Breast epithelium (tissue), 4 donors: ENCODE measurements around the gene ATP5PB. TPM values are rescaled to one million over a fixed set of nuclear protein-coding genes. Genes with fewer than 3 reads are reported as not detected.

ENCODE experiments used
- DNase-seq, 2 donors: peaks; one replicate each; pipeline ENCODE4 v3.0.0-alpha.2; 2019; ENCODE audit warnings: low spot score in 2 of 2
- H3K27ac ChIP-seq, 2 donors: fragments of 200-600 bp; sonication (generic) in 1 of 2; one replicate each; pipeline ENCODE4 v1.5.1; 2016 to 2019; ENCODE audit warnings: mild to moderate bottlenecking in 1 of 2
- H3K27me3 ChIP-seq, 2 donors: fragments of 200-600 bp; sonication (generic) in 1 of 2; one replicate each; pipeline versions ENCODE4 v1.5.1 to v1.6.0; 2017 to 2019; ENCODE audit warnings: control low read depth in 1 of 2, mild to moderate bottlenecking in 1 of 2
- H3K36me3 ChIP-seq: fragments of 200-600 bp; one replicate; pipeline ENCODE4 v1.5.1; 2019
- H3K4me1 ChIP-seq, 2 donors: fragments of 200-600 bp; sonication (generic); one replicate each; pipeline ENCODE4 v1.5.1; 2016 to 2019; ENCODE audit warnings: control low read depth in 1 of 2
- H3K4me3 ChIP-seq, 3 donors: fragments of 200-600 bp; sonication (generic); 1 replicate in 2 of 3; 2 replicates in 1 of 3; pipeline ENCODE4 v1.5.1; 2016 to 2019; ENCODE audit warnings: mild to moderate bottlenecking in 3 of 3, moderate library complexity in 2 of 3
- H3K9me3 ChIP-seq, 2 donors: fragments of 200-600 bp; sonication (generic) in 1 of 2; one replicate each; pipeline ENCODE4 v1.5.1; 2016 to 2019; ENCODE audit warnings: control low read depth in 1 of 2
- CTCF ChIP-seq, 3 donors: fragments of 450-650 bp; IDR thresholded peaks; one replicate each; pipeline ENCODE4 v1.5.1; 2016 to 2017; ENCODE audit warnings: antibody characterized with exemption in 3 of 3, mild to moderate bottlenecking in 3 of 3, moderate library complexity in 3 of 3
- POLR2A ChIP-seq: fragments of 450-650 bp; IDR thresholded peaks from one replicate; pipeline ENCODE4 v1.6.1; 2016; ENCODE audit warnings: antibody characterized with exemption, mild to moderate bottlenecking, moderate library complexity
- POLR2AphosphoS5 ChIP-seq, 3 donors: sonication (generic); formaldehyde crosslinking; IDR thresholded peaks; one replicate each; pipeline ENCODE4 v1.6.1; 2017; ENCODE audit warnings: antibody characterized with exemption in 3 of 3
- intact Hi-C: fragments of 100-400 bp; cut with DNase I; formaldehyde crosslinking; loops from one replicate; pipeline ENCODE4 v1.15.1; 2023; ENCODE audit warnings: low total_unique reads
- total RNA-seq, 3 donors: library from RNA; depleted of rRNA; stranded (reverse); fragments of >200 nt; gene quantifications; one replicate each; pipeline ENCODE4 v1.1.0, GENCODE V29; 2016

The ATP5PB gene
- total RNA-seq, 3 donors from 2014 or later: 143 to 159 (median 148) TPM

GRCh38 chr1:111450185-111450584, 921 bp downstream of the ATP5PB start:
- no peaks in the 10 kb centered on the region for H3K27me3 ChIP-seq
- H3K4me3 ChIP-seq: peak overlapping the region; percentile 79 to 95 (median 81)
- intact Hi-C loops: no loop called here
- no peaks in the 10 kb centered on the region for H3K36me3 ChIP-seq
- no peak for DNase-seq
- H3K27ac ChIP-seq: peak overlapping the region; percentile 85 to 90
- TF ChIP-seq POLR2AphosphoS5 (IDR thresholded peaks at IDR 0.05) (no peak), POLR2A (no peak), CTCF (IDR thresholded peaks at IDR 0.05) (no peak)
- no peaks in the 10 kb centered on the region for H3K9me3 ChIP-seq
- peaks cover 0 to 19% of the 10 kb centered on the region in 2 donors for H3K4me1 ChIP-seq

GRCh38 chr1:111452581-111452980, 3.3 kb downstream of the ATP5PB start:
- Histone ChIP-seq H3K4me3 (no peak overlapping the region), H3K9me3 (no peaks in the 10 kb centered on the region), H3K27ac (no peak overlapping the region), H3K36me3 (peaks cover 2% of the 10 kb centered on the region), H3K27me3 (no peaks in the 10 kb centered on the region), H3K4me1 (peaks cover 0 to 19% of the 10 kb centered on the region in 2 donors)
- intact Hi-C loops: no loop called here
- DNase-seq: no peak
- TF ChIP-seq CTCF (IDR thresholded peaks at IDR 0.05) (no peak), POLR2AphosphoS5 (IDR thresholded peaks at IDR 0.05) (no peak), POLR2A (no peak)

GRCh38 chr1:111453706-111454105, 4.4 kb downstream of the ATP5PB start:
- Histone ChIP-seq H3K4me3 (no peak overlapping the region), H3K4me1 (peaks cover 0 to 19% of the 10 kb centered on the region in 2 donors), H3K36me3 (peaks cover 6% of the 10 kb centered on the region), H3K27ac (no peak overlapping the region), H3K27me3 (no peaks in the 10 kb centered on the region), H3K9me3 (no peaks in the 10 kb centered on the region)
- no peak for TF ChIP-seq POLR2AphosphoS5 (IDR thresholded peaks at IDR 0.05)
- no peak for TF ChIP-seq CTCF (IDR thresholded peaks at IDR 0.05)
- TF ChIP-seq POLR2A: no peak
- DNase-seq: no peak
- intact Hi-C loops: no loop called here

GRCh38 chr1:111454859-111455641, 5.8 kb downstream of the ATP5PB start:
- Histone ChIP-seq H3K4me3 (no peak overlapping the region), H3K27me3 (no peaks in the 10 kb centered on the region), H3K9me3 (no peaks in the 10 kb centered on the region), H3K27ac (no peak overlapping the region), H3K4me1 (peaks cover 0 to 17% of the 10 kb centered on the region in 2 donors), H3K36me3 (peaks cover 6% of the 10 kb centered on the region)
- intact Hi-C loops: loop anchor here (1.0 kb wide), 1 partner anchor 9 kb away; no protein-coding TSS in a partner anchor
- DNase-seq: no peak
- TF ChIP-seq POLR2A (no peak), POLR2AphosphoS5 (IDR thresholded peaks at IDR 0.05) (no peak), CTCF (IDR thresholded peaks at IDR 0.05) (no peak)

- Histone ChIP-seq H3K4me3 (no peak overlapping the region), H3K36me3 (peaks cover 6% of the 10 kb centered on the region), H3K27me3 (no peaks in the 10 kb centered on the region), H3K4me1 (peaks cover 0 to 11% of the 10 kb centered on the region in 2 donors), H3K27ac (no peak overlapping the region), H3K9me3 (no peaks in the 10 kb centered on the region)
- intact Hi-C loops: loop anchor here (1.0 kb wide), 1 partner anchor 9 kb away; no protein-coding TSS in a partner anchor
- no peak for TF ChIP-seq POLR2A
- TF ChIP-seq CTCF (IDR thresholded peaks at IDR 0.05): no peak
- no peak for TF ChIP-seq POLR2AphosphoS5 (IDR thresholded peaks at IDR 0.05)
- DNase-seq: no peak
Observed at GRCh38 chr1:111455642-111456031, 6.4 kb downstream of the ATP5PB start.
